H9 (cell line): ENCODE measurements around the gene MICU2. TPM values are rescaled to one million over a fixed set of nuclear protein-coding genes. Genes with fewer than 3 reads are reported as not detected.

Experiments
- DNase-seq: peaks from one replicate; pipeline ENCODE4 v3.0.0-alpha.2; 2017
- H2AFZ ChIP-seq: one replicate; pipeline ENCODE4 v1.6.1; 2013; ENCODE audit warnings: mild to moderate bottlenecking, low read length, control low read depth, moderate library complexity
- H2AK5ac ChIP-seq: 2 replicates; pipeline ENCODE4 v1.6.1; 2013; ENCODE audit warnings: low read length, control low read depth, mixed read lengths; ENCODE audit not compliant: insufficient read length
- H2BK120ac ChIP-seq: one replicate; pipeline ENCODE4 v1.6.1; 2013; ENCODE audit warnings: low read depth, mild to moderate bottlenecking, low read length, control low read depth, inconsistent platforms; ENCODE audit not compliant: poor library complexity, severe bottlenecking
- H2BK12ac ChIP-seq: 2 replicates; pipeline ENCODE4 v1.6.1; 2013; ENCODE audit warnings: low read length, control low read depth, mixed read lengths, low read depth; ENCODE audit not compliant: insufficient read length
- H2BK15ac ChIP-seq: 2 replicates; pipeline ENCODE4 v1.6.1; 2013; ENCODE audit warnings: low read depth, low read length, control low read depth
- H2BK20ac ChIP-seq: one replicate; pipeline ENCODE4 v1.6.1; 2013; ENCODE audit warnings: low read depth, mild to moderate bottlenecking, low read length, control low read depth, inconsistent platforms; ENCODE audit not compliant: poor library complexity, severe bottlenecking
- H2BK5ac ChIP-seq: 2 replicates; pipeline ENCODE4 v1.6.1; 2013; ENCODE audit warnings: low read length, control low read depth, mixed read lengths; ENCODE audit not compliant: insufficient read length
- H3K14ac ChIP-seq: 2 replicates; pipeline ENCODE4 v1.6.1; 2013; ENCODE audit warnings: low read length, control low read depth; ENCODE audit not compliant: insufficient read depth
- H3K18ac ChIP-seq: 2 replicates; pipeline ENCODE4 v1.6.1; 2013; ENCODE audit warnings: low read depth, mild to moderate bottlenecking, mixed read lengths, low read length, control low read depth; ENCODE audit not compliant: insufficient read length
- H3K23ac ChIP-seq: 2 replicates; pipeline ENCODE4 v1.6.1; 2013; ENCODE audit warnings: low read length, control low read depth, mixed read lengths, low read depth; ENCODE audit not compliant: insufficient read length
- H3K23me2 ChIP-seq: 2 replicates; pipeline ENCODE4 v1.6.1; 2013; ENCODE audit warnings: low read depth, mild to moderate bottlenecking, mixed read lengths, low read length, control low read depth; ENCODE audit not compliant: insufficient read length, poor library complexity, severe bottlenecking
- H3K27ac ChIP-seq: 2 replicates; pipeline ENCODE4 v1.5.1; 2013; ENCODE audit warnings: low read length, control low read depth, mixed read lengths, low read depth; ENCODE audit not compliant: insufficient read length
- H3K27me3 ChIP-seq: 2 replicates; pipeline ENCODE4 v1.6.1; 2013; ENCODE audit warnings: low read length, control low read depth, inconsistent platforms; ENCODE audit not compliant: insufficient read depth
- H3K4ac ChIP-seq: 2 replicates; pipeline ENCODE4 v1.6.1; 2013; ENCODE audit warnings: low read depth, mild to moderate bottlenecking, control low read depth, inconsistent platforms, low read length, moderate library complexity
- H3K4me1 ChIP-seq: 2 replicates; pipeline ENCODE4 v1.6.1; 2013; ENCODE audit warnings: low read length, control low read depth, inconsistent platforms; ENCODE audit not compliant: insufficient read depth
- H3K4me2 ChIP-seq: 2 replicates; pipeline ENCODE4 v1.6.1; 2013; ENCODE audit warnings: low read length, control low read depth, mixed read lengths; ENCODE audit not compliant: insufficient read length, insufficient read depth
- H3K56ac ChIP-seq: 2 replicates; pipeline ENCODE4 v1.6.1; 2013; ENCODE audit warnings: low read depth, mild to moderate bottlenecking, mixed read lengths, low read length, control low read depth; ENCODE audit not compliant: insufficient read length
- H3K79me1 ChIP-seq: 2 replicates; pipeline ENCODE4 v1.6.1; 2013; ENCODE audit warnings: low read depth, mild to moderate bottlenecking, moderate library complexity, low read length, control low read depth, inconsistent platforms; ENCODE audit not compliant: insufficient read depth, poor library complexity, severe bottlenecking
- H3K79me2 ChIP-seq: 2 replicates; pipeline ENCODE4 v1.6.1; 2013; ENCODE audit warnings: low read length, control low read depth, inconsistent platforms; ENCODE audit not compliant: insufficient read depth
- H3K9ac ChIP-seq: 2 replicates; pipeline ENCODE4 v1.6.1; 2013; ENCODE audit warnings: low read length, control low read depth, mixed read lengths; ENCODE audit not compliant: insufficient read length; ENCODE audit errors: extremely low read depth
- H3K9me3 ChIP-seq: one replicate; pipeline ENCODE4 v1.6.1; 2013; ENCODE audit warnings: low read depth, low read length, inconsistent platforms; ENCODE audit not compliant: control insufficient read depth
- H3T11ph ChIP-seq: one replicate; pipeline ENCODE4 v1.6.1; 2013; ENCODE audit warnings: mild to moderate bottlenecking, low read length, control low read depth, inconsistent platforms
- H4K20me1 ChIP-seq: one replicate; pipeline ENCODE4 v1.6.1; 2013; ENCODE audit not compliant: control insufficient read depth, insufficient read length, insufficient read depth
- H4K5ac ChIP-seq: 2 replicates; pipeline ENCODE4 v1.6.1; 2013; ENCODE audit warnings: low read depth, mild to moderate bottlenecking, mixed read lengths, low read length, control low read depth; ENCODE audit not compliant: insufficient read length
- H4K8ac ChIP-seq: replicated peaks from 2 replicates; pipeline ENCODE4 v1.6.1; 2013; ENCODE audit warnings: low read length, control low read depth, mixed read lengths, low read depth; ENCODE audit not compliant: insufficient read length
- H4K91ac ChIP-seq: 2 replicates; pipeline ENCODE4 v1.6.1; 2013; ENCODE audit warnings: low read depth, mild to moderate bottlenecking, moderate library complexity, mixed read lengths, low read length, control low read depth; ENCODE audit not compliant: insufficient read length
- H3K27ac Mint-ChIP-seq, 3 experiments: 2 replicates in 2 of 3; 3 replicates in 1 of 3; pipeline ENCODE4 v1.8.0; 2020 to 2021; ENCODE audit warnings: mixed read lengths in 3 of 3, mild to moderate bottlenecking in 1 of 3, moderate library complexity in 1 of 3
- H3K27me3 Mint-ChIP-seq: 2 replicates; pipeline ENCODE4 v1.8.0; 2021; ENCODE audit warnings: low read depth, mild to moderate bottlenecking, moderate library complexity, mixed read lengths
- H3K36me3 Mint-ChIP-seq, 3 experiments: 2 replicates in 2 of 3; 3 replicates in 1 of 3; pipeline ENCODE4 v1.8.0; 2020 to 2021; ENCODE audit warnings: low read depth in 3 of 3, mixed read lengths in 3 of 3; ENCODE audit not compliant: insufficient read depth in 1 of 3
- H3K4me1 Mint-ChIP-seq, 2 experiments: 2 replicates each; pipeline ENCODE4 v1.8.0; 2020; ENCODE audit warnings: mixed read lengths in 2 of 2
- H3K4me3 Mint-ChIP-seq, 2 experiments: 2 replicates in 1 of 2; 3 replicates in 1 of 2; pipeline ENCODE4 v1.8.0; 2020 to 2021; ENCODE audit warnings: mild to moderate bottlenecking in 2 of 2, mixed read lengths in 2 of 2, moderate library complexity in 1 of 2
- H3K9me3 Mint-ChIP-seq, 2 experiments: 2 replicates in 1 of 2; 3 replicates in 1 of 2; pipeline ENCODE4 v1.8.0; 2020; ENCODE audit warnings: mild to moderate bottlenecking in 2 of 2, mixed read lengths in 2 of 2, moderate library complexity in 1 of 2
- WGBS: extraction: QIAGEN DNeasy Blood & Tissue Kit; methylation state at CpG from one replicate; pipeline ENCODE4 v1.1.7; 2013; ENCODE audit warnings: missing lambda C conversion rate, low lambda C conversion rate, mixed read lengths; ENCODE audit not compliant: insufficient read length; ENCODE audit errors: extremely low coverage; 5-methylcytosine and 5-hydroxymethylcytosine counted together
- total RNA-seq: library from RNA; stranded (reverse); gene quantifications from 2 replicates; pipeline ENCODE4 v1.2.1, GENCODE V29; 2021
- TF ChIP-seq, protein P1 (sequence below): fragments of 200-600 bp; sonication (generic); conservative IDR thresholded peaks from 3 replicates; pipeline ENCODE4 v1.8.0; 2021; ENCODE audit warnings: antibody characterized with exemption, mild to moderate bottlenecking

MICU2 gene
- total RNA-seq, 1 experiment from 2014 or later, result 38.4 TPM

DNA sequence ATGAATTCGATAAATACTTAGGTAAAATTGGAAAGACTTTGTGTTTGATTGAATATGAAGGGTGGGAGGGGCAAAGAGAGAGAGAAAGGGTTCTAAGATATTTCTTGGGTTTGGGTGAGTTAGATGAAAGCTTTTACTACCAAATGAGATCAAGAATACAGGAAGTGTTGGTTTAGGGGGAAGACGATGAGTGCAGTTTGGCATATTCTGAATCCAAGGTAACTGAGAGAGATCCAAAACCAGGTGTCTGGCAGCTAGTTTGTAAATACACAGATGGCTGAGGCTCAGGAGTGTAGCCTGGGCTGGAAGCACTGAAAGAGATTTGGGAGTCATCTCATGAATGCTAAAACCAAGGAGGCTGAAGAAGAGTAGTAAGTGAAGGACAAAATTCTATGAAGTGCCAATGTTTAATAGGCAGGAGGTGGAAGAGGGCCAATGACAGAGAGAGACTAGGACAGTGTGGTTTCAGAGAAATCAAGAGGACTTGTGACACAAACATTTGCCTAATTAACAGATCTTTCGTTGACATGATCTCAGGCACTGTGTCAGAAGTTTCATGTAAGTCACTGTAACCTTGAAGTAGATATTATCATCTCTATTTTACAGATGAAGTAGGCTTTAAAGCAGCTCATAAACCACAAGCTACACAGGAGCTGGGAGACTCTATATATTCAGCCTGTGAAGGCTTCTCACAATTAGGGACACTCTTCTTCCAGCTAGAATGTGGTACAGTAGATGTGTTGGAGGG lies 74.7 kb downstream of the MICU2 start:
- no peak overlapping the region for H3K27ac ChIP-seq
- no peaks in the 10 kb centered on the region for H4K20me1 ChIP-seq
- H3K27ac Mint-ChIP-seq, result no peak overlapping the region
- no peak overlapping the region for H2BK12ac ChIP-seq
- no peak overlapping the region for H2BK20ac ChIP-seq
- no peak overlapping the region for H3K4me3 Mint-ChIP-seq
- no peaks in the 10 kb centered on the region for H3K9me3 Mint-ChIP-seq
- H3K27me3 ChIP-seq, result no peaks in the 10 kb centered on the region
- H2BK15ac ChIP-seq, result no peak overlapping the region
- TF ChIP-seq, protein P1, sequence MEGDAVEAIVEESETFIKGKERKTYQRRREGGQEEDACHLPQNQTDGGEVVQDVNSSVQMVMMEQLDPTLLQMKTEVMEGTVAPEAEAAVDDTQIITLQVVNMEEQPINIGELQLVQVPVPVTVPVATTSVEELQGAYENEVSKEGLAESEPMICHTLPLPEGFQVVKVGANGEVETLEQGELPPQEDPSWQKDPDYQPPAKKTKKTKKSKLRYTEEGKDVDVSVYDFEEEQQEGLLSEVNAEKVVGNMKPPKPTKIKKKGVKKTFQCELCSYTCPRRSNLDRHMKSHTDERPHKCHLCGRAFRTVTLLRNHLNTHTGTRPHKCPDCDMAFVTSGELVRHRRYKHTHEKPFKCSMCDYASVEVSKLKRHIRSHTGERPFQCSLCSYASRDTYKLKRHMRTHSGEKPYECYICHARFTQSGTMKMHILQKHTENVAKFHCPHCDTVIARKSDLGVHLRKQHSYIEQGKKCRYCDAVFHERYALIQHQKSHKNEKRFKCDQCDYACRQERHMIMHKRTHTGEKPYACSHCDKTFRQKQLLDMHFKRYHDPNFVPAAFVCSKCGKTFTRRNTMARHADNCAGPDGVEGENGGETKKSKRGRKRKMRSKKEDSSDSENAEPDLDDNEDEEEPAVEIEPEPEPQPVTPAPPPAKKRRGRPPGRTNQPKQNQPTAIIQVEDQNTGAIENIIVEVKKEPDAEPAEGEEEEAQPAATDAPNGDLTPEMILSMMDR, result no peak
- H3K56ac ChIP-seq, result no peak overlapping the region
- no peak overlapping the region for H2BK120ac ChIP-seq
- H3K18ac ChIP-seq, result no peak overlapping the region
- H4K5ac ChIP-seq, result no peak overlapping the region
- no peak for DNase-seq
- no peaks in the 10 kb centered on the region for H3K4me1 Mint-ChIP-seq
- no peaks in the 10 kb centered on the region for H3K4me1 ChIP-seq
- H2BK5ac ChIP-seq, result no peak overlapping the region
- no peak overlapping the region for H2AK5ac ChIP-seq
- H2AFZ ChIP-seq, result no peak overlapping the region
- H3K79me2 ChIP-seq, result no peaks in the 10 kb centered on the region
- H4K91ac ChIP-seq, result no peak overlapping the region
- H3T11ph ChIP-seq, result no peak overlapping the region
- H4K8ac ChIP-seq, result no peak overlapping the region
- peaks cover 2 to 5% (median 3%) of the 10 kb centered on the region in 3 experiments; a peak in 4 of 7 replicates for H3K36me3 Mint-ChIP-seq
- H3K79me1 ChIP-seq, result no peaks in the 10 kb centered on the region
- H3K14ac ChIP-seq, result no peak overlapping the region
- H3K23me2 ChIP-seq, result no peaks in the 10 kb centered on the region
- no peaks in the 10 kb centered on the region for H3K27me3 Mint-ChIP-seq
- no peak overlapping the region for H3K4ac ChIP-seq
- no CpG with 5 or more reads among the region's 3 CpGs for WGBS
- no peaks in the 10 kb centered on the region for H3K9me3 ChIP-seq
- H3K23ac ChIP-seq, result no peak overlapping the region
- no peak overlapping the region for H3K4me2 ChIP-seq
- no peak overlapping the region for H3K9ac ChIP-seq
